HepG2 (cell line): ENCODE results near the gene EPC1. TPM values are rescaled to one million over a fixed set of nuclear protein-coding genes. Genes with fewer than 3 reads are reported as not detected.

ENCODE experiments used
- ATAC-seq: fragments of 200-7000 bp; cut with Tn5 transposase; 3 replicates; pipeline ENCODE4 v1.9.1; 2020; ENCODE audit warnings: mild to moderate bottlenecking, moderate library complexity
- BruUV-seq: library from RNA; stranded (reverse); fragments of 400-500 nt; replicated peaks from 2 replicates; lab custom pipeline; 2021; lab: Mats Ljungman, UMichigan
- CTCF ChIA-PET: fragments of 300-600 bp; formaldehyde crosslinking; extraction: SDS; loops from one replicate; lab custom pipeline; 2021; ENCODE audit warnings: low total read pairs, inconsistent platforms, low intra/inter-chr PET ratio; lab: Yijun Ruan, JAX
- POLR2A ChIA-PET: fragments of 350-600 bp; sonication (Branson Sonifier 250); formaldehyde crosslinking; loops from one replicate; lab custom pipeline; 2020; ENCODE audit warnings: antibody characterized with exemption, inconsistent platforms; lab: Yijun Ruan, JAX
- DNase-seq: peaks from one replicate; pipeline ENCODE4 v3.0.0-alpha.2; 2015; ENCODE audit warnings: low spot score
- FAIRE-seq: peaks from 3 replicates; lab custom pipeline; 2011; peaks lifted over from hg19 to GRCh38; lab: Jason Lieb, UNC
- H2AFZ ChIP-seq: one replicate; pipeline ENCODE4 v1.6.1; 2011; ENCODE audit warnings: low read length, inconsistent platforms
- H3K27ac ChIP-seq: fragments of 300-600 bp; 3 replicates; pipeline ENCODE4 v1.8.0; 2011; ENCODE audit warnings: mixed run types, mild to moderate bottlenecking, mixed read lengths, low read length, inconsistent platforms; ENCODE audit not compliant: insufficient read depth; ENCODE audit errors: extremely low read length
- H3K27me3 ChIP-seq, 2 experiments: fragments of 200-600 bp in 1 of 2; 2 replicates in 1 of 2; 3 replicates in 1 of 2; pipeline versions ENCODE4 v1.6.0 to v1.8.0; 2011; ENCODE audit warnings: low read length in 2 of 2, mild to moderate bottlenecking in 2 of 2, moderate library complexity in 2 of 2, inconsistent platforms in 1 of 2; ENCODE audit not compliant: insufficient read depth in 2 of 2, control insufficient read depth in 1 of 2
- H3K36me3 ChIP-seq, 2 experiments: fragments of 200-600 bp in 1 of 2; replicated peaks in 1 of 2; 2 replicates in 1 of 2; 3 replicates in 1 of 2; pipeline versions ENCODE4 v1.5.1 to v1.8.0; 2011; ENCODE audit warnings: low read length in 2 of 2, inconsistent platforms in 1 of 2; ENCODE audit not compliant: insufficient read depth in 2 of 2, control insufficient read depth in 1 of 2
- H3K4me1 ChIP-seq: 2 replicates; pipeline ENCODE4 v1.5.1; 2012; ENCODE audit warnings: low read length, inconsistent platforms; ENCODE audit not compliant: insufficient read depth
- H3K4me2 ChIP-seq: 2 replicates; pipeline ENCODE4 v1.6.0; 2011; ENCODE audit warnings: low read depth, low read length, inconsistent platforms
- H3K4me3 ChIP-seq, 3 experiments: fragments of 200-600 bp in 1 of 3; sonication (generic), shearing (Covaris generic) in 1 of 3; replicated peaks in 1 of 3; 2 replicates each; pipeline ENCODE4 v1.5.1; 2011 to 2016; ENCODE audit warnings: low read length in 3 of 3, inconsistent platforms in 2 of 3, low read depth in 2 of 3, mild to moderate bottlenecking in 2 of 3, control low read depth in 1 of 3, mixed read lengths in 1 of 3; ENCODE audit not compliant: insufficient read depth in 1 of 3
- H3K79me2 ChIP-seq: one replicate; pipeline ENCODE4 v1.6.1; 2011; ENCODE audit warnings: low read length, inconsistent platforms; ENCODE audit not compliant: insufficient read depth
- H3K9ac ChIP-seq: 2 replicates; pipeline ENCODE4 v1.6.0; 2011; ENCODE audit warnings: mild to moderate bottlenecking, low read depth, low read length, inconsistent platforms; ENCODE audit not compliant: insufficient read depth
- H3K9me3 ChIP-seq: 2 replicates; pipeline ENCODE4 v1.5.1; 2012; ENCODE audit warnings: mild to moderate bottlenecking, low read length
- H4K20me1 ChIP-seq: 2 replicates; pipeline ENCODE4 v1.6.0; 2011; ENCODE audit warnings: inconsistent platforms, mild to moderate bottlenecking, low read length, moderate library complexity; ENCODE audit not compliant: insufficient read depth
- BORCS8-MEF2B ChIP-seq: sonication (generic); formaldehyde crosslinking; IDR thresholded peaks from 2 replicates; pipeline ENCODE4 v1.8.0; 2022; ENCODE audit warnings: mild to moderate bottlenecking, missing genetic modification reagents
- CEBPG ChIP-seq: IDR thresholded peaks from 2 replicates; pipeline ENCODE4 v1.6.1; 2016
- GTF3A ChIP-seq: sonication (generic); formaldehyde crosslinking; conservative IDR thresholded peaks from 2 replicates; pipeline ENCODE4 v1.4.0; 2020; ENCODE audit warnings: mild to moderate bottlenecking, missing genetic modification reagents
- KMT2B ChIP-seq: IDR thresholded peaks from 2 replicates; pipeline ENCODE4 v1.6.1; 2016; ENCODE audit warnings: missing genetic modification reagents, missing compliant biosample characterization
- ZBTB7A ChIP-seq: sonication (generic); formaldehyde crosslinking; IDR thresholded peaks from 2 replicates; pipeline ENCODE4 v1.8.0; 2022; ENCODE audit warnings: mild to moderate bottlenecking, missing genetic modification reagents
- ZKSCAN5 ChIP-seq: sonication (generic); formaldehyde crosslinking; IDR thresholded peaks from 2 replicates; pipeline ENCODE4 v1.5.1; 2020; ENCODE audit warnings: mild to moderate bottlenecking, missing genetic modification reagents
- ZNF180 ChIP-seq: sonication (generic); formaldehyde crosslinking; IDR thresholded peaks from 2 replicates; pipeline ENCODE4 v1.4.0; 2020; ENCODE audit warnings: low read depth, missing genetic modification reagents, borderline replicate concordance
- ZNF670 ChIP-seq: sonication (generic); formaldehyde crosslinking; IDR thresholded peaks from 2 replicates; pipeline ENCODE4 v1.8.0; 2022; ENCODE audit warnings: mild to moderate bottlenecking, missing genetic modification reagents, borderline replicate concordance
- WGBS: methylation state at CpG from one replicate; pipeline ENCODE4 v1.1.6; 2017; ENCODE audit warnings: low lambda C conversion rate; 5-methylcytosine and 5-hydroxymethylcytosine counted together
- in situ Hi-C: cut with HindIII; loops from 2 replicates; pipeline ENCODE4 v1.10.0; 2017; ENCODE audit warnings: low pct_unique_long_range_greater_than_20kb; ENCODE audit not compliant: extremely low pct_ligation_motif_present
- intact Hi-C: fragments of 100-400 bp; cut with micrococcal nuclease; formaldehyde crosslinking; loops from one replicate; pipeline ENCODE4 v1.10.0; 2022; ENCODE audit not compliant: unreplicated experiment
- polyA plus RNA-seq, 8 experiments: library from polyadenylated mRNA; depleted of rRNA in 3 of 8; stranded (reverse) in 7 of 8; unstranded in 1 of 8; fragments of >200 nt; fragmentation: Illumina TruSeq in 4 of 8; extraction: Trizol in 4 of 8; gene quantifications; 2 replicates each; pipeline versions ENCODE4 v1.2.1 to v1.2.3, GENCODE V29; 2011 to 2016; ENCODE audit warnings: low read depth in 4 of 8, missing spikeins in 1 of 8, mixed read lengths in 1 of 8; ENCODE audit not compliant: insufficient read depth in 1 of 8
- total RNA-seq, 5 experiments: library from RNA; depleted of rRNA; stranded (reverse); fragments of >200 nt; fragmentation: Illumina TruSeq; extraction: Trizol; gene quantifications; 2 replicates each; pipeline ENCODE4 v1.2.3, GENCODE V29; 2016; ENCODE audit warnings: low read depth in 1 of 5
- TF ChIP-seq, protein P1 (sequence below): sonication (generic); formaldehyde crosslinking; IDR thresholded peaks from 2 replicates; pipeline ENCODE4 v1.4.0; 2020; ENCODE audit warnings: missing genetic modification reagents
- TF ChIP-seq, protein P2 (sequence below): sonication (generic); formaldehyde crosslinking; IDR thresholded peaks from 2 replicates; pipeline ENCODE4 v1.4.0; 2020; ENCODE audit warnings: missing genetic modification reagents

EPC1 gene
- total and polyA plus RNA-seq, 2 of the 13 experiments (the other 11 are each of a cell fraction or from before 2014, with no cell fraction given), result 28.7 to 44.2 TPM

DNA sequence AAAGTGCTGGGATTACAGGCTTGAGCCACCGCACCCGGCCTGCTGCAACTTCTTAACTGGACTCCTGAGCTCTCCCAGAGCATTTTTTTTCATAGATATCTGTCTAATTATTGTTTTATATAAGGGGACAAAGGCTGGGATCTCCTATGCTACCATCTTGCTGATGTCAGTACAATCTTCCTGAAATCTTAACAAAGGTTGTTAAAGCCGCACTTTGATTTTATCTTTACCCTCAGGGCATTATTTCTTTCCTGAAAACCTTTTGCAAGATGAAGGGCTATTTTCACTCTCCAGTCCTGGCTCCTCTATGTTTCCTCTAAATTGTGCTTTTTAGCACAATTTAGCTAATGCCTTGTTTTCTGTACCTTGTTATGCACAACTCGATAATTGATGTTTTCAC, 102.9 kb downstream of the EPC1 start:
- Histone ChIP-seq H3K27me3 (0 out of 5 replicates have a peak, but pooled peaks cover 0 to 4% of the 10 kb centered on the region in 2 experiments), H4K20me1 (no peaks in the 10 kb centered on the region), H2AFZ (no peak overlapping the region), H3K79me2 (no peaks in the 10 kb centered on the region), H3K4me1 (no peaks in the 10 kb centered on the region), H3K27ac (no peak overlapping the region), H3K9me3 (no peaks in the 10 kb centered on the region), H3K36me3 (no peaks in the 10 kb centered on the region), H3K4me3 (no peak overlapping the region), H3K9ac (no peak overlapping the region), H3K4me2 (no peak overlapping the region)
- in situ Hi-C loops, result no loop called here
- POLR2A ChIA-PET, result no interaction called here
- no TSS peak for BruUV-seq
- intact Hi-C loops, result no loop called here
- ATAC-seq, result no peak
- DNase-seq, result no peak
- CTCF ChIA-PET, result no interaction called here
- WGBS, result 50% methylated on average over 4 of the region's 4 CpGs
- TF ChIP-seq CEBPG (CRISPR knock-in tag), result no peak
- TF ChIP-seq KMT2B (CRISPR knock-in tag), result no peak
- no peak for TF ChIP-seq ZNF670 (CRISPR knock-in tag)
- TF ChIP-seq, protein P1, sequence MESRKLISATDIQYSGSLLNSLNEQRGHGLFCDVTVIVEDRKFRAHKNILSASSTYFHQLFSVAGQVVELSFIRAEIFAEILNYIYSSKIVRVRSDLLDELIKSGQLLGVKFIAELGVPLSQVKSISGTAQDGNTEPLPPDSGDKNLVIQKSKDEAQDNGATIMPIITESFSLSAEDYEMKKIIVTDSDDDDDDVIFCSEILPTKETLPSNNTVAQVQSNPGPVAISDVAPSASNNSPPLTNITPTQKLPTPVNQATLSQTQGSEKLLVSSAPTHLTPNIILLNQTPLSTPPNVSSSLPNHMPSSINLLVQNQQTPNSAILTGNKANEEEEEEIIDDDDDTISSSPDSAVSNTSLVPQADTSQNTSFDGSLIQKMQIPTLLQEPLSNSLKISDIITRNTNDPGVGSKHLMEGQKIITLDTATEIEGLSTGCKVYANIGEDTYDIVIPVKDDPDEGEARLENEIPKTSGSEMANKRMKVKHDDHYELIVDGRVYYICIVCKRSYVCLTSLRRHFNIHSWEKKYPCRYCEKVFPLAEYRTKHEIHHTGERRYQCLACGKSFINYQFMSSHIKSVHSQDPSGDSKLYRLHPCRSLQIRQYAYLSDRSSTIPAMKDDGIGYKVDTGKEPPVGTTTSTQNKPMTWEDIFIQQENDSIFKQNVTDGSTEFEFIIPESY (CRISPR knock-in tag), result no peak
- TF ChIP-seq ZBTB7A (CRISPR knock-in tag), result no peak
- no peak for TF ChIP-seq ZNF180
- TF ChIP-seq BORCS8-MEF2B (CRISPR knock-in tag), result no peak
- no peak for FAIRE-seq

DNA sequence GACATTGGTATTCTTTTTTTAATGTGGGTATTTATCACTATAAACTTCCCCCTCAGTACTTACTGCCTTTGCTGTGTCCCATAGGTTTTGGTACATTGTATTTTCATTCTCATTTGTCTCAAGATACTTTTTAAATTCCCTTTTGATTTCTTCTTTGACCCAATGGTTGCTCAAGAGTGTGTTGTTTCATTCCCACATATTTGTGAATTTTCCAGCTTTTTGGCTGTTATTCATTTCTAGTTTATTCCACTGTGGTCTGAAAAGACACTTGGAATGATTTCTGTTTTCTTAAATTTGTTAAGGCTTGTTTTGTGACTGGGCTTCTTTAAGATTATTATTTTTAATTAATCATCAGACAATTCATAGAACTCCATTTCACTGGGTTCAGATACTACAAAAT, 105.0 kb downstream of the EPC1 start:
- FAIRE-seq, result no peak
- POLR2A ChIA-PET, result interaction anchor here (0.9 kb wide), 1 partner anchor 9 kb away, joined by 3 read pairs; no protein-coding TSS in a partner anchor
- no peak for DNase-seq
- no peaks in the 10 kb centered on the region for H3K79me2 ChIP-seq
- intact Hi-C loops, result no loop called here
- ATAC-seq, result no peak
- no peak overlapping the region for H3K4me2 ChIP-seq
- no peak overlapping the region for H3K4me3 ChIP-seq
- H3K27me3 ChIP-seq, result 0 out of 5 replicates have a peak, but pooled peaks cover 0 to 4% of the 10 kb centered on the region in 2 experiments
- in situ Hi-C loops, result no loop called here
- no peak overlapping the region for H3K9ac ChIP-seq
- H3K4me1 ChIP-seq, result no peaks in the 10 kb centered on the region
- H3K36me3 ChIP-seq, result no peaks in the 10 kb centered on the region
- H4K20me1 ChIP-seq, result no peaks in the 10 kb centered on the region
- H2AFZ ChIP-seq, result no peak overlapping the region
- no peak overlapping the region for H3K27ac ChIP-seq
- BruUV-seq, result no TSS peak
- CTCF ChIA-PET, result no interaction called here
- no peaks in the 10 kb centered on the region for H3K9me3 ChIP-seq
- TF ChIP-seq GTF3A (CRISPR knock-in tag) (no peak), ZKSCAN5 (CRISPR knock-in tag) (no peak)
- TF ChIP-seq, protein P2, sequence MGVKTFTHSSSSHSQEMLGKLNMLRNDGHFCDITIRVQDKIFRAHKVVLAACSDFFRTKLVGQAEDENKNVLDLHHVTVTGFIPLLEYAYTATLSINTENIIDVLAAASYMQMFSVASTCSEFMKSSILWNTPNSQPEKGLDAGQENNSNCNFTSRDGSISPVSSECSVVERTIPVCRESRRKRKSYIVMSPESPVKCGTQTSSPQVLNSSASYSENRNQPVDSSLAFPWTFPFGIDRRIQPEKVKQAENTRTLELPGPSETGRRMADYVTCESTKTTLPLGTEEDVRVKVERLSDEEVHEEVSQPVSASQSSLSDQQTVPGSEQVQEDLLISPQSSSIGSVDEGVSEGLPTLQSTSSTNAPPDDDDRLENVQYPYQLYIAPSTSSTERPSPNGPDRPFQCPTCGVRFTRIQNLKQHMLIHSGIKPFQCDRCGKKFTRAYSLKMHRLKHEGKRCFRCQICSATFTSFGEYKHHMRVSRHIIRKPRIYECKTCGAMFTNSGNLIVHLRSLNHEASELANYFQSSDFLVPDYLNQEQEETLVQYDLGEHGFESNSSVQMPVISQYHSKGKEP (CRISPR knock-in tag), result no peak
- TF ChIP-seq, all 625 proteins: peak for 0
